Endothelial cell of umbilical vein (primary cell): ENCODE data around the gene CCNJ.

ENCODE experiments used
- POLR2A ChIP-seq: IDR thresholded peaks from 2 replicates; pipeline ENCODE4 v1.6.1; 2012; ENCODE audit warnings: low read depth, mild to moderate bottlenecking, control low read depth, low read length
- TF ChIP-seq, protein P1 (sequence below), 2 donors: IDR thresholded peaks; 1 replicate in 1 of 2; 2 replicates in 1 of 2; pipeline ENCODE4 v1.5.1; 2011; ENCODE audit warnings: low read length in 2 of 2, mild to moderate bottlenecking in 2 of 2, moderate library complexity in 2 of 2, control low read depth in 1 of 2, inconsistent platforms in 1 of 2, low read depth in 1 of 2; ENCODE audit not compliant: insufficient read depth in 1 of 2; ENCODE audit errors: extremely low read depth in 1 of 2
- TF ChIP-seq, protein P2 (sequence below): IDR thresholded peaks from 2 replicates; pipeline ENCODE4 v1.6.1; 2011; ENCODE audit not compliant: insufficient read depth, insufficient read length

DNA sequence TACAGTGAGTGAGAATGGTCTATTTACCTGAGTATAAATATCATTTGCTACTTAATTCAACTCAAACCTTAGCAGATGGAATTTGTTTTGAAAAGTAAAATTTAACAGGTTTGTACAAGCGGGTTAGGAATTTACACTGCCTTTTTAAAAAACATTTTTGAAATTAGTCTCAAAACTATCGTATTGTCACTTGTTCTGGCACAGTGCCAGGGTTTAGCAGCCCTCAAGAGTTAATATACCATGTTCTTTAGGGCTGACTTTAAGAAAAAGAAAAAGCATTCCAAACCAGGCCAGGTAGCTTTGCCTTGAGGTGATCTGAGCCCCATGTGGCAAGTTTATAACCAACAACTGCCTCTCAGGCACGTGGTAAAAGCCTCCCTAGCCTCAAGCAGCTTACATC is 17.8 kb downstream of the CCNJ start:
- TF ChIP-seq, protein P1, sequence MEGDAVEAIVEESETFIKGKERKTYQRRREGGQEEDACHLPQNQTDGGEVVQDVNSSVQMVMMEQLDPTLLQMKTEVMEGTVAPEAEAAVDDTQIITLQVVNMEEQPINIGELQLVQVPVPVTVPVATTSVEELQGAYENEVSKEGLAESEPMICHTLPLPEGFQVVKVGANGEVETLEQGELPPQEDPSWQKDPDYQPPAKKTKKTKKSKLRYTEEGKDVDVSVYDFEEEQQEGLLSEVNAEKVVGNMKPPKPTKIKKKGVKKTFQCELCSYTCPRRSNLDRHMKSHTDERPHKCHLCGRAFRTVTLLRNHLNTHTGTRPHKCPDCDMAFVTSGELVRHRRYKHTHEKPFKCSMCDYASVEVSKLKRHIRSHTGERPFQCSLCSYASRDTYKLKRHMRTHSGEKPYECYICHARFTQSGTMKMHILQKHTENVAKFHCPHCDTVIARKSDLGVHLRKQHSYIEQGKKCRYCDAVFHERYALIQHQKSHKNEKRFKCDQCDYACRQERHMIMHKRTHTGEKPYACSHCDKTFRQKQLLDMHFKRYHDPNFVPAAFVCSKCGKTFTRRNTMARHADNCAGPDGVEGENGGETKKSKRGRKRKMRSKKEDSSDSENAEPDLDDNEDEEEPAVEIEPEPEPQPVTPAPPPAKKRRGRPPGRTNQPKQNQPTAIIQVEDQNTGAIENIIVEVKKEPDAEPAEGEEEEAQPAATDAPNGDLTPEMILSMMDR (IDR thresholded peaks at IDR 0.05; ENCODE audit: extremely low read depth in 1 of 2, insufficient read depth in 1 of 2, low read depth in 1 of 2, low read length in 2 of 2), result no peak
- TF ChIP-seq, protein P2, sequence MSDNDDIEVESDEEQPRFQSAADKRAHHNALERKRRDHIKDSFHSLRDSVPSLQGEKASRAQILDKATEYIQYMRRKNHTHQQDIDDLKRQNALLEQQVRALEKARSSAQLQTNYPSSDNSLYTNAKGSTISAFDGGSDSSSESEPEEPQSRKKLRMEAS, result no peak
- no peak for TF ChIP-seq POLR2A
